BE2C (cell line): Measurements from ENCODE around the gene LDB3.
"Not testable (repeated sequence)": the region's sequence is repeated elsewhere in the genome, so short reads cannot be mapped to it uniquely, and the experiment has no call there.

Experiments
- DNase-seq: peaks from one replicate; pipeline ENCODE4 v3.0.0-alpha.2; 2020
- H3K27me3 ChIP-seq: fragments of 250-450 bp; sonication (Bioruptor Pico); 2 replicates; pipeline ENCODE4 v1.5.1; 2020; ENCODE audit warnings: mild to moderate bottlenecking
- H3K36me3 ChIP-seq: fragments of 250-450 bp; sonication (Bioruptor Pico); 2 replicates; pipeline ENCODE4 v1.5.1; 2020; ENCODE audit warnings: mild to moderate bottlenecking
- H3K4me1 ChIP-seq: fragments of 250-450 bp; sonication (Bioruptor Pico); 2 replicates; pipeline ENCODE4 v1.5.1; 2020
- H3K4me3 ChIP-seq: 2 replicates; pipeline ENCODE4 v1.5.1; 2011; ENCODE audit warnings: low read depth, low read length
- H3K9me3 ChIP-seq: fragments of 250-450 bp; sonication (Bioruptor Pico); 2 replicates; pipeline ENCODE4 v1.5.1; 2020
- TF ChIP-seq, protein P1 (sequence below): IDR thresholded peaks from 2 replicates; pipeline ENCODE4 v1.5.1; 2012; ENCODE audit warnings: mild to moderate bottlenecking, low read depth, low read length

The LDB3 gene

DNA sequence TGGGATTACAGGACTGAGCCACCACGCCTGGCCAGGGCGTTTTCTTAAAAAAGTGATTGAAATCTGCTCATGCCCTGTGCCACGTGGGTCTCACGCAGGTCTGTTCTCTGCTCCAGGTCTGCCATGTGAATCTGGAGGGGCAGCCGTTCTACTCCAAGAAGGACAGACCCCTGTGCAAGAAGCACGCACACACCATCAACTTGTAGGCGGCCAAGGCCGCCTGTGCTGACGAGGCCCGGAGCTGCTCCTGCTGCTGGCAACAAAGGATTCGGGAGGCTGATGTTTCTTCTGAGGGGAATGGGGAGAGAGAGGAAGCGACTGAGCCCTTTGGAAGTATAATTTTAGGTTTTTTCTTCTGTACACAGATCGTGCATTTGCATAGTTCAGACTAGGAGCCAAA is 64.5 kb downstream of the LDB3 start:
- H3K4me1 ChIP-seq = no peaks in the 10 kb centered on the region
- H3K9me3 ChIP-seq = no peaks in the 10 kb centered on the region
- H3K36me3 ChIP-seq = no peaks in the 10 kb centered on the region; the same call in 1 of the 2 replicates
- no peaks in the 10 kb centered on the region for H3K27me3 ChIP-seq
- no peak for DNase-seq
- no peak overlapping the region for H3K4me3 ChIP-seq
- TF ChIP-seq, protein P1, sequence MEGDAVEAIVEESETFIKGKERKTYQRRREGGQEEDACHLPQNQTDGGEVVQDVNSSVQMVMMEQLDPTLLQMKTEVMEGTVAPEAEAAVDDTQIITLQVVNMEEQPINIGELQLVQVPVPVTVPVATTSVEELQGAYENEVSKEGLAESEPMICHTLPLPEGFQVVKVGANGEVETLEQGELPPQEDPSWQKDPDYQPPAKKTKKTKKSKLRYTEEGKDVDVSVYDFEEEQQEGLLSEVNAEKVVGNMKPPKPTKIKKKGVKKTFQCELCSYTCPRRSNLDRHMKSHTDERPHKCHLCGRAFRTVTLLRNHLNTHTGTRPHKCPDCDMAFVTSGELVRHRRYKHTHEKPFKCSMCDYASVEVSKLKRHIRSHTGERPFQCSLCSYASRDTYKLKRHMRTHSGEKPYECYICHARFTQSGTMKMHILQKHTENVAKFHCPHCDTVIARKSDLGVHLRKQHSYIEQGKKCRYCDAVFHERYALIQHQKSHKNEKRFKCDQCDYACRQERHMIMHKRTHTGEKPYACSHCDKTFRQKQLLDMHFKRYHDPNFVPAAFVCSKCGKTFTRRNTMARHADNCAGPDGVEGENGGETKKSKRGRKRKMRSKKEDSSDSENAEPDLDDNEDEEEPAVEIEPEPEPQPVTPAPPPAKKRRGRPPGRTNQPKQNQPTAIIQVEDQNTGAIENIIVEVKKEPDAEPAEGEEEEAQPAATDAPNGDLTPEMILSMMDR = no peak

DNA sequence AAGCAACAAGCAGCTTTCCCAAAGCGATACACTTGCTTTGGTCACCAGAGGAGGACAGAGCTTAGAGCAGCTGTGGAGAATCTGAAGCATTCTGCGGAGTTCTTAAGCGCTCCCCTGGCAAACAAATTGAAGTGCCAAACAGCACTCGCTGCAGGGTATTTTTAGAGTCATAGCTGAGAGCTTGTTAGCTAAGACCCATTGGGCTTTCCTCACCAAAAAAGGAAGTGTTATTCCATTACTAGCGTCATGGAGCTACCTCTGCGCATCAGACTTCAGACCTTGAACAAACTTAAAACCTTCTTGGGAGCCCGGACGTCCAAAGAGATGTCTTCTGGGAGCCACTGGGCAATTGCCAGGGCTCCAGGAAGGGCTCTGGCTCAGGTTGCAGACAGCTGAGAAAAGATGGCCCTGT is 65.0 kb downstream of the LDB3 start:
- H3K36me3 ChIP-seq = no peaks in the 10 kb centered on the region; the same call in 1 of the 2 replicates
- no peaks in the 10 kb centered on the region for H3K9me3 ChIP-seq
- no peak overlapping the region for H3K4me3 ChIP-seq
- H3K27me3 ChIP-seq = no peaks in the 10 kb centered on the region
- TF ChIP-seq, protein P1 = no peak
- no peaks in the 10 kb centered on the region for H3K4me1 ChIP-seq
- no peak for DNase-seq

DNA sequence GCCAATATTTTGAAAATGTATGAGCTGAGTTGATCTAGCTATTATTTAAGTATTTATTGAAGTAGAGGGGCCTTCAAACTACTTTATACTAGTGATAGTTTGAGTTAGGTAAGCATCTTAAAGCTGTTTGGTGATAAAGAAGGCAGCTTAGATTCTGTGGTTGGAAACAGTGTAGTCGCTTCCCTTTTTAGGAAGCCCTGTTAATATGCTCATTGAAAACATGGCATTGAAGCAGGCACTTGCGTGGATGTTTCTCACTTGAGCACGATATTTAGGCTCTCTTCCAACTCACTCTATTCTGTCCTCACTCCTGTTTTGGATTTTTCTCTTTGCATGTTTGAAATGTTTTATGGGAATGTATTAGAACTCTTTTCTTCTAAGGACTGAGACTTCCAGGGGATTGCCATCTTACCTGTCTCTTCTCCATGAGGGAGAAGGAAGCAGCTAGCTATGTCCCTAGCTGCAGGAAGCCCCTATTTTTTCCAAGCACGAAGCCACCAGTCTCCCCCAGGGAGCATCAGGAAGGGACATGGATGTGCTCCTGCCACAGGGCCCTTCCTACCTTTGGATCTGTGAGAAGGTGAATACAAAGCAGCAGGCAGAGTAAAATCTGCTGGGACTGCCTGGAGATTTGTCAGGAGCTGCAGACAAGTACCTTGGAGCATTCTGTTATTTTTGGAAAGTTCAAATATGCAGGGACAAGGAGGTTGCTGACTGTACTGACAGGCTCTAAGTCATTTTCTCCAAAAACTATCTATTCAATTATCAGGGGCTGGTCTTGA is 66.1 kb downstream of the LDB3 start:
- no peaks in the 10 kb centered on the region for H3K27me3 ChIP-seq
- no peaks in the 10 kb centered on the region for H3K4me1 ChIP-seq
- no peak overlapping the region for H3K4me3 ChIP-seq
- DNase-seq = no peak
- TF ChIP-seq, protein P1 = no peak
- H3K36me3 ChIP-seq = no peaks in the 10 kb centered on the region; the same call in 1 of the 2 replicates
- H3K9me3 ChIP-seq = no peaks in the 10 kb centered on the region

DNA sequence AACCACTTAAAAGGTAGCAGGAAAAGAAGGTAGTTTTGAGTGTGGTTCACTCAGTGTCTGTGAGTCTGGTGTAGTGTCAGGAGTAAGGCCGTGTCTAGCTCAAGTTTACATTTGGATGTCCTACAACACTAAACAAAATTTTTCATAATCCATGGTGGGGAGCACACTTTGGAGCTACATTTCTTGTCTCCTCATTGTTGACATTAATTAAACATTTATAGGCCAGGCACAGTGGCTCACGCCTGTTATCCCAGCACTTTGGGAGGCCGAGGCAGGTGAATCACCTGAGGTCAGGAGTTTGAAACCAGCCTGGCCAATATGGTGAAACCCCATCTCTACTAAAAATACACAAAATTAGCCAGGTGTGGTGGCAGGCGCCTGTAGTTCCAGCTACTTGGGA is 67.0 kb downstream of the LDB3 start:
- not testable (repeated sequence) for H3K4me1 ChIP-seq, H3K9me3 ChIP-seq, DNase-seq, H3K27me3 ChIP-seq, H3K4me3 ChIP-seq, H3K36me3 ChIP-seq

DNA sequence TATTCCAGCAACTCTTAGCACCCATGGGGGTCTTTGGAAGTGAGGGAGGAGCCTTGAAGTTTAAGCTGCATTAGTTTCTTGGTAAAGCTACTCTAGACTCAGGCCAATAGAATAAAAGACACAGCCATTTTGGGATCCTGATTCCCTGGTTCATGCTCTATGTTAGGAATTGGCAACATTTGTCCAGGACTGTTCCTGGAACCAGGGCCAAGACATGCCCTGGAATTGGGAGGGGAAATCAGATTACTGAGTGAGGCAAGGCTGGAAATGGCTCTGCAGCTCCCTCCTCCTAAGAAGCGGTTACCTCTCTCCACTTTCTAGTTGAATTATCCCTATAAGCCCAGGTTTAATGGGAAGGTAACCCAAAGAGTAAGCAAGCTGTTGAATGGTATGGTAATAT is 73.9 kb downstream of the LDB3 start:
- Histone ChIP-seq H3K27me3 (no peaks in the 10 kb centered on the region), H3K36me3 (no peaks in the 10 kb centered on the region), H3K4me1 (no peaks in the 10 kb centered on the region; the same call in 1 of the 2 replicates), H3K4me3 (no peak overlapping the region), H3K9me3 (no peaks in the 10 kb centered on the region)
- no peak for DNase-seq
- TF ChIP-seq, protein P1 = no peak

DNA sequence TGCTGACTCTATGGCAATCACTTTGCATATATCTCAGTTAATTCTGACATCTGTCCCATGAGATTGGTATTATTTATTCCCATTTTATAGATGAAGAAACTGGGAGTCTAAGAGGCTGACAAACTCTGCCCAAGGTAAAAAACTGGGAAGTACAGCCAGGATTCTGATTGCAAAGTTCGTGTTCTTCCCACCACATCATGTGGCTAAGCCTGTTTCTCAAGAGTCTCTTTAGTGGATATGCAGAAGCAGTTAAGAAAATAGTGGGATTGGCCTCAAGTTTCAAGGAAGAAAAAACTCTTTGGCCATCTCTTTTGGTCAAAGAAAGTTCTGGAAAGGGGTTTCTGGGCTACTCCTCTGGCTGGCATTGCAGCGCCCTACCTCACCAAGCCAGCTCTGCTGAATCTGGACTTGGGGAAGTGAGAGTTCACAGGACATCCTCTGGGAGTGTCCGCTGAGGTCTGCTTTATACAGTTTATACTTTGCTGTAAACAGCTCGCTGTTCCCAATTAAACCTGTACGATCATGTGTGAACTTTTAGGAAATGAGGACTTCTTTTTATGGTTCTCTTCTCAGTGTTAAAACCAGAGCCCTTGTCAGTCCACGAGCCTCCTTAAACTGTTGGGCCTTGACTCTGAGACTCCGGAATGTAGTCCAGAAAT is 75.9 kb downstream of the LDB3 start:
- no peaks in the 10 kb centered on the region for H3K27me3 ChIP-seq
- no peak for DNase-seq
- H3K36me3 ChIP-seq = no peaks in the 10 kb centered on the region
- H3K4me3 ChIP-seq = no peak overlapping the region
- no peaks in the 10 kb centered on the region; the same call in 1 of the 2 replicates for H3K4me1 ChIP-seq
- no peaks in the 10 kb centered on the region for H3K9me3 ChIP-seq
- TF ChIP-seq, protein P1 = no peak
